Subcutaneous adipose tissue (tissue), 4 donors: Measurements from ENCODE around the gene NOTCH1. TPM values are rescaled to one million over a fixed set of nuclear protein-coding genes. Genes with fewer than 3 reads are reported as not detected.

ENCODE experiments used
- CTCF ChIP-seq: fragments of 450-650 bp; IDR thresholded peaks from one replicate; pipeline ENCODE4 v1.5.1; 2016; ENCODE audit warnings: low read depth, mild to moderate bottlenecking, control low read depth, antibody characterized with exemption, moderate library complexity
- total RNA-seq, 4 donors: library from RNA; depleted of rRNA; stranded (reverse); fragments of >200 nt; gene quantifications; one replicate each; pipeline ENCODE4 v1.1.0, GENCODE V29; 2016

Gene NOTCH1
- total RNA-seq, 4 donors from 2014 or later, result 18.0 to 94.4 (median 21.3) TPM

DNA sequence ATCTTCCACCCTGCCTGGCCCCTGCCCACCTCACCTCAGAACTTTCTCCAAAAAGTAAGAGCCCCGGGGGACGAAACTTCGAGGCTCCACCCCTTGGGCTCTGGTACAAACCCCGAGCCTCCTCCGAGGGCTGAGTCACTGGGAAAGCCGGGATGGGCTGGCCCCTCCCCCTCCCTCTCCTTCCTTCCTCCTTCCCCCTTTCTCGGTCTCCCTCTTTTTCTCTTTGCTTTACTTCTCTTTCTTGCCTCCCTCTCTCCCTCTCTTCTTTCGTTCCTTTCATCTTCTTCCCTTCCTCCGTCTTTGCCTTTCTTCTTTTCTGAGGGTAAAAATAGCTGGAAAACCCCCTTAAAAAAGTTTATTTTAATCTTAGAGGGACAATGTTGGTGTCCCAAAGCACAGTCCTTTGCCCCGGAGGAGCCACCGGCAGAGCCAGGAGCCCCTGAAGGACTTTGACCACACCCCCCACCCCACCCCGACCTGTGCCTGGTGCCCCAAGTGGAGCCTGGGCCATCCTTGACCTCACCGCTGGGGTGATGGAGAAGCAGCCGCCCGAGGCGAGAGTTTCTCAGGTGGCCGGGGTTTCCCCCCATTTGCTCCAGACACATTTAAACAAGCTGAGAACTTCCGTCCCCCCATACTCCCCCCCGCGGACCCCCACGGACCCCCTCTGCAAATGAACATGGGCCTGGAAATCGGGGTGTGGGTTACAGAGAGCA, 5.7 kb upstream of the NOTCH1 start:
- TF ChIP-seq CTCF, result no peak

- no peak for TF ChIP-seq CTCF
Measured at GRCh38 chr9:136550439-136551289, 4.8 kb upstream of the NOTCH1 start.

DNA sequence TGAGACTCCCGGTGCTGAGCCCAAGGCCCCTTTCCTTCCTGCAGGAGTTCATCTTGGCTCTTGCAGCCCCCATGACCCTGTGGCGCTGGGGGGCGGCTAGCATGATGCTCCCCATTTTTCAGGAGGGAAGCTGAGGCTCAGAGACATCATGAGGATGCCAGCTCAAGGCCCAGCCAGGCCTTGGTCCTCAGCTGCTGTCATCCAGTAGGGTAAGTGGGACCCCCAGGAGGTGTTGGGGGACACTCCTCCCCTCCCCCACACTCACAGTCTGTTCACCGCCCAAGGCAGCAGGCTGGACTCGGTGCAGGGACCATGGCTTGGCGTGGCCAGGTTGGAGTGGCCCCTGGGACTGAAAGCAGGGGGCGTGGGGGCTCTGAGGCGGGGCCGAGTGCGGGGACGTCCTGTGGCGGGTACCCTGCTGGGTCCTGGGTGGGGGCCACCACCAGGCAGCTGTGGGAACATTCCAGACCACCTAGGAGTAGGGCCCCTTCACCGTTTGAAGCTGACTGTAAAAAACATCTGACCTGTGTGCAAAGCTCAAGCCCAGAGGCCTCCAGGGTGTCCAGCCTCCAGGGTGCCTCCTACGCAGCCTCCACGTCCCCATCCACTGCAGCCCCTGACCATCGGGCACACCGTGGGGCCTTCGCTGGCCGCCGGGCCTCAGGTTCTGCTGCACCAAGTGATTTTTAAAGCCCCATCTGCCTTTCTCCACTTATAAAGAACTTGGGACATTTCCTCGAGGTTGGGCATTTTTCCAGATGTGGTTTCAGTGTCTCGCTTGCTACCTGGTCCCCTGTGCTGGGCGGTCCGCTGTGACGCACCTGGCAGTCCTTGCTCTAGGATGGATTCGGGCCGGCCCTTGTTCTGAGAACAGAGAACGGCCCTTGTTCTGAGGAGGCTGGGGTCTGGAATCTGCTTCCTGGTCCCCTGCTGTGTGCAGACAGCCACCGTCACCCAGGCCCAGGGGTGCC, 3.4 kb upstream of the NOTCH1 start:
- no peak for TF ChIP-seq CTCF

DNA sequence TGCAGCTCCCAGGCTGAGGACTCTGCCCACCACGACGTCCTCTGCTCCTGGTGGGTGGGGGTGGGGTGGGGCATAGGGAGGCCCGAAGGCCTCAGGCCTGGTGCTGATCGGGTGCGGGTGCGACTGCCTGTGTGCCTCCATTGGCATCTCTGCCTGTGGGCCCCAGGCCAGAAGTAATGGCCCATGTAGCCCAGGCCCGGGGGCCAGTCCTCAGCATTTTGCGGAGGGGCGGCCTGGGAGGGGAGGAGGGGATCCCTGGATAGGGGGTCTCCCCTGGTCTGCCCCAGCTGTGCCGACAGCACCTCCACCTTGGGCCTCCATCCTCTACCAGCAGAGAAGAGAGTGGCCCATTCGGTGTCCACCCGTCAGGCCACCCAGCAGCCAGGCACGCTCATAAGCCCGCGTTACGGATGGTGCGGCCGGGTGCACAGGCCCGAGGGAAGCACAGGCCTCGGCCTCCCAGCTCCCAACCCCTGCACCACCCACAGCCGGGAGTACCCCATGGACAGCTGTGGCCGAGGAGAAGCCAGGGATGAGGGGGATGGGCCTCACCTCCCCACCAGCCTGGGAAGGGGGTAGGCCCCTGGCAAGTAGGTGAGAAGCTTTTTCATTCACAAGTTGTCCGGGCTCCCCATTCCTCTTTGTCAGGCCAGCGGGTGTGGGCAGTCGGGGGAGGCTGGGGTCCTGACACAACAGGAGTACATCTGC, 1.8 kb upstream of the NOTCH1 start:
- TF ChIP-seq CTCF, result no peak

GRCh38 chr9:136546697-136547501, 1.1 kb upstream of the NOTCH1 start:
- TF ChIP-seq CTCF, result no peak

GRCh38 chr9:136545692-136545964, 220 bp downstream of the NOTCH1 start:
- TF ChIP-seq CTCF, result no peak
